HL-60 (cell line): ENCODE measurements around the gene ANXA1.

Experiments used
- DNase-seq, 2 experiments: peaks; one replicate each; pipeline ENCODE4 v3.0.0-alpha.2; 2010 to 2020; ENCODE audit warnings: low read depth in 1 of 2, low spot score in 1 of 2
- H3K27ac ChIP-seq: fragments of 250-450 bp; sonication (Bioruptor Pico); replicated peaks from 2 replicates; pipeline ENCODE4 v1.5.1; 2020; ENCODE audit warnings: mild to moderate bottlenecking, moderate library complexity
- H3K27me3 ChIP-seq: fragments of 250-450 bp; sonication (Bioruptor Pico); 2 replicates; pipeline ENCODE4 v1.5.1; 2021; ENCODE audit warnings: mild to moderate bottlenecking, moderate library complexity; ENCODE audit not compliant: insufficient read depth, poor library complexity, severe bottlenecking
- H3K4me3 ChIP-seq: replicated peaks from 2 replicates; pipeline ENCODE4 v1.5.1; 2011; ENCODE audit warnings: mild to moderate bottlenecking, control low read depth, low read length; ENCODE audit not compliant: insufficient read depth
- GABPA ChIP-seq: IDR thresholded peaks from 2 replicates; pipeline ENCODE4 v1.6.1; 2012; ENCODE audit warnings: low read depth
- POLR2AphosphoS5 ChIP-seq: IDR thresholded peaks from 2 replicates; pipeline ENCODE4 v1.6.1; 2012; ENCODE audit warnings: low read depth
- SPI1 ChIP-seq: IDR thresholded peaks from 2 replicates; pipeline ENCODE4 v1.6.1; 2012; ENCODE audit warnings: low read depth, mild to moderate bottlenecking, borderline replicate concordance
- TF ChIP-seq, protein P1 (sequence below): IDR thresholded peaks from 2 replicates; pipeline ENCODE4 v1.6.1; 2012; ENCODE audit warnings: low read depth; ENCODE audit not compliant: insufficient replicate concordance
- TF ChIP-seq, protein P2 (sequence below): IDR thresholded peaks from one replicate; pipeline ENCODE4 v1.5.1; 2011; ENCODE audit warnings: low read length, control low read depth, inconsistent platforms; ENCODE audit not compliant: insufficient read depth

ANXA1 gene

DNA sequence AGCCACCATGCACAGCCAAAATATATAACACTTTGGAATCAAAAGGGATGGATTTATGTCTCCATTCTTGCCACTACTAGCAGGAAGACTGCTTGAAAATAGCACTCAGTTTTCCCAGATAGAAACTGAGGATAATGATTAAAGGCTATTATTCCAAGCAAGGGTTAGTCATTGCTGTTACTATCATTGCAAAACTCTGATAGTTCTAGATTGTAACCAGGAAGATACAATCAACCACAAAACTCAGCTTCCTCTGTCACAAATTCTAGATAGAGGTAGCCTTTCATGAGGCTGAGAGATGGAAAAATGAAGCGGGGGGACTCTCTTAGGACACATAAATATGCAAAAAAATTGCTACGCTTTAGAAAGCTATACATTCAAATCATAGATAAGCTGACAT, 3.1 kb downstream of the ANXA1 start:
- Histone ChIP-seq H3K4me3 (peak overlapping the region; percentile 49), H3K27me3 (no peaks in the 10 kb centered on the region), H3K27ac (peak overlapping the region; percentile 81)
- peak in 1 of 2 experiments; percentile 37 for DNase-seq
- TF ChIP-seq, protein P1, sequence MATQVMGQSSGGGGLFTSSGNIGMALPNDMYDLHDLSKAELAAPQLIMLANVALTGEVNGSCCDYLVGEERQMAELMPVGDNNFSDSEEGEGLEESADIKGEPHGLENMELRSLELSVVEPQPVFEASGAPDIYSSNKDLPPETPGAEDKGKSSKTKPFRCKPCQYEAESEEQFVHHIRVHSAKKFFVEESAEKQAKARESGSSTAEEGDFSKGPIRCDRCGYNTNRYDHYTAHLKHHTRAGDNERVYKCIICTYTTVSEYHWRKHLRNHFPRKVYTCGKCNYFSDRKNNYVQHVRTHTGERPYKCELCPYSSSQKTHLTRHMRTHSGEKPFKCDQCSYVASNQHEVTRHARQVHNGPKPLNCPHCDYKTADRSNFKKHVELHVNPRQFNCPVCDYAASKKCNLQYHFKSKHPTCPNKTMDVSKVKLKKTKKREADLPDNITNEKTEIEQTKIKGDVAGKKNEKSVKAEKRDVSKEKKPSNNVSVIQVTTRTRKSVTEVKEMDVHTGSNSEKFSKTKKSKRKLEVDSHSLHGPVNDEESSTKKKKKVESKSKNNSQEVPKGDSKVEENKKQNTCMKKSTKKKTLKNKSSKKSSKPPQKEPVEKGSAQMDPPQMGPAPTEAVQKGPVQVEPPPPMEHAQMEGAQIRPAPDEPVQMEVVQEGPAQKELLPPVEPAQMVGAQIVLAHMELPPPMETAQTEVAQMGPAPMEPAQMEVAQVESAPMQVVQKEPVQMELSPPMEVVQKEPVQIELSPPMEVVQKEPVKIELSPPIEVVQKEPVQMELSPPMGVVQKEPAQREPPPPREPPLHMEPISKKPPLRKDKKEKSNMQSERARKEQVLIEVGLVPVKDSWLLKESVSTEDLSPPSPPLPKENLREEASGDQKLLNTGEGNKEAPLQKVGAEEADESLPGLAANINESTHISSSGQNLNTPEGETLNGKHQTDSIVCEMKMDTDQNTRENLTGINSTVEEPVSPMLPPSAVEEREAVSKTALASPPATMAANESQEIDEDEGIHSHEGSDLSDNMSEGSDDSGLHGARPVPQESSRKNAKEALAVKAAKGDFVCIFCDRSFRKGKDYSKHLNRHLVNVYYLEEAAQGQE, result no peak
- TF ChIP-seq GABPA (no peak), SPI1 (peak; percentile 37; the same call in 1 of the 2 replicates), POLR2AphosphoS5 (no peak)
- TF ChIP-seq, protein P2, sequence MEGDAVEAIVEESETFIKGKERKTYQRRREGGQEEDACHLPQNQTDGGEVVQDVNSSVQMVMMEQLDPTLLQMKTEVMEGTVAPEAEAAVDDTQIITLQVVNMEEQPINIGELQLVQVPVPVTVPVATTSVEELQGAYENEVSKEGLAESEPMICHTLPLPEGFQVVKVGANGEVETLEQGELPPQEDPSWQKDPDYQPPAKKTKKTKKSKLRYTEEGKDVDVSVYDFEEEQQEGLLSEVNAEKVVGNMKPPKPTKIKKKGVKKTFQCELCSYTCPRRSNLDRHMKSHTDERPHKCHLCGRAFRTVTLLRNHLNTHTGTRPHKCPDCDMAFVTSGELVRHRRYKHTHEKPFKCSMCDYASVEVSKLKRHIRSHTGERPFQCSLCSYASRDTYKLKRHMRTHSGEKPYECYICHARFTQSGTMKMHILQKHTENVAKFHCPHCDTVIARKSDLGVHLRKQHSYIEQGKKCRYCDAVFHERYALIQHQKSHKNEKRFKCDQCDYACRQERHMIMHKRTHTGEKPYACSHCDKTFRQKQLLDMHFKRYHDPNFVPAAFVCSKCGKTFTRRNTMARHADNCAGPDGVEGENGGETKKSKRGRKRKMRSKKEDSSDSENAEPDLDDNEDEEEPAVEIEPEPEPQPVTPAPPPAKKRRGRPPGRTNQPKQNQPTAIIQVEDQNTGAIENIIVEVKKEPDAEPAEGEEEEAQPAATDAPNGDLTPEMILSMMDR, result no peak

DNA sequence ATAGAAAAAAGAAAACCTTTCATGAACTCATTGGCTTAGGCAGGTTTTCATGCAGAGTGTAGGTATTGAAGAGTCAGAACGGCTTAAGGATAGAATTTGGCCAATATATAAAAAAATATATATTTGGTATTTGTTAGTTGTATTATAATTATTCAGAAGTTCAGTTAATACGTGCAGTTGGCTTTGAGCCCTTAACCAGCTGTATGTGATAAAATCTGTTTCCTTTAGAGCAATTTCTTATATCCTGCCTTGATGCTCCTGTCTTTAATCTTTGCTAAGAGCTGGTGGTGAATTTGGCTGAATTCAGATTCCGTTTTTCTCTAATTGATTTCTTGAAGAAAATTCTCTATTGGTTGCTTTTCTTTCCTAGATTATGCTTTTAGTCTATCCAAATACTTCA, 3.7 kb downstream of the ANXA1 start:
- no peaks in the 10 kb centered on the region for H3K27me3 ChIP-seq
- no peak overlapping the region for H3K4me3 ChIP-seq
- peak overlapping the region; percentile 81 for H3K27ac ChIP-seq
- TF ChIP-seq SPI1 (no peak), POLR2AphosphoS5 (no peak), GABPA (no peak)
- TF ChIP-seq, protein P2, result no peak
- TF ChIP-seq, protein P1, result no peak
- DNase-seq, result no peak

DNA sequence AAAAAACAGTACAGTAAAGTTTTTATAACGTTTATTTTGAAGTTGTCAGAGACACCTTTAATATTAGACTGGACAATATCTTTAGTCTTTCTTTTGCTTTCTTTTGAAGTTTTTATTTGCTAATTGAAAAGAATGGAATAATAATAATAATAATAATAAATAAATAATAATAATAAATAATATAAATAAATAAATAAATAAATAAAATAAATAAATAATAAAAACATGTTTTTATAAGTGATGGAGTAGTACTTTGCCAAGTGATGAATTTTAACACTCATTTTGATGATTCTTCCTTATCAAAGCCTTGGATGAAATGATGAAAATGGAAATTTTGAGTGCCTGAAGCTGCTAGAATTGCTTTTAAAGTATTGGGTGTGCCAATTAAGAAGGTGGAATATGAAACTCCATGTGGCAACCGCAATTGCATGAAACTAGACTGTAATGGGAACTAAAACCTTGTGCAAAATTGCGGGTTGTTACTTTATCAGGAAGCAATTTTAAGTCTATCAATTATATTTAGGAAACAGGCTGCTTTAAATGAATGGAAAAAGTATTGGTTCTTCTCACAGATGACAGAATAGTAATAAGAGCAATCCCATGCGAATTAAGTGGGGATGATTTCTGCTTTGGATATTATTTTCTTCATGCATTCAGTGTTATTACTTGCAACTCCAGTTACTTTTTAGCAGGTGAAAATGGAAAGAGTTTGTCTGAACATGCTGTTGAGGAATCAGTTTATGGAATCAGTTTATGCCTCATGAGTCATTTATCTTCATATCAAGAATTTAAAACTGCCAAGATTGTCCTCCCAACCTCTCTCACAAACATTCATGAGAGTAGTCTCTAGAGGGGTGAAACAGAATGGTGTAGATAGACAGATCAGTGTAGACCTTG, 4.6 kb downstream of the ANXA1 start:
- peak overlapping the region; percentile 61 for H3K27ac ChIP-seq
- TF ChIP-seq, protein P1, result no peak
- TF ChIP-seq SPI1 (no peak), POLR2AphosphoS5 (no peak), GABPA (no peak)
- TF ChIP-seq, protein P2, result no peak

More for the DNA sequence above, 4.6 kb downstream of the ANXA1 start:
- peak; percentile 66 to 76 for DNase-seq
- no peaks in the 10 kb centered on the region for H3K27me3 ChIP-seq
- no peak overlapping the region for H3K4me3 ChIP-seq
